A673 (cell line): ENCODE data around the gene CNPY4. TPM values are rescaled to one million over a fixed set of nuclear protein-coding genes. Genes with fewer than 3 reads are reported as not detected.

ENCODE experiments used
- BruUV-seq: library from RNA; stranded (reverse); fragments of 400-500 nt; replicated peaks from 2 replicates; lab custom pipeline; 2021; lab: Mats Ljungman, UMichigan
- CTCF ChIA-PET: fragments of 300-600 bp; sonication (Branson Sonifier 250); formaldehyde crosslinking; loops from one replicate; lab custom pipeline; 2022; ENCODE audit warnings: antibody characterized with exemption; lab: Charles Lee
- POLR2A ChIA-PET: fragments of 300-600 bp; sonication (Branson Sonifier 250); formaldehyde crosslinking; loops from one replicate; lab custom pipeline; 2022; ENCODE audit warnings: antibody characterized with exemption; ENCODE audit not compliant: low non-redundant PET; lab: Charles Lee
- DNase-seq: peaks from one replicate; pipeline ENCODE4 v3.0.0-alpha.2; 2015; ENCODE audit warnings: low spot score
- H3K27ac ChIP-seq: fragments of 200-600 bp; sonication (generic); 2 replicates; pipeline ENCODE4 v1.5.1; 2016; ENCODE audit warnings: mixed run types, low read depth, mild to moderate bottlenecking, mixed read lengths, antibody characterized with exemption, low read length; ENCODE audit not compliant: poor library complexity, severe bottlenecking
- H3K27me3 ChIP-seq: fragments of 200-600 bp; sonication (generic); replicated peaks from 2 replicates; pipeline ENCODE4 v1.6.1; 2017; ENCODE audit warnings: mixed run types, low read depth, mild to moderate bottlenecking, mixed read lengths, antibody characterized with exemption, low read length; ENCODE audit not compliant: insufficient read depth, poor library complexity
- H3K36me3 ChIP-seq: fragments of 200-600 bp; sonication (generic); 2 replicates; pipeline ENCODE4 v1.6.1; 2016; ENCODE audit warnings: mixed run types, mild to moderate bottlenecking, mixed read lengths, antibody characterized with exemption, low read length; ENCODE audit not compliant: insufficient read depth, poor library complexity, severe bottlenecking
- H3K4me1 ChIP-seq: fragments of 200-600 bp; sonication (generic); 2 replicates; pipeline ENCODE4 v1.6.1; 2017; ENCODE audit warnings: mixed run types, mild to moderate bottlenecking, mixed read lengths, antibody characterized with exemption, low read length; ENCODE audit not compliant: insufficient read depth, poor library complexity, severe bottlenecking
- H3K4me3 ChIP-seq: fragments of 200-600 bp; sonication (generic); 2 replicates; pipeline ENCODE4 v1.5.1; 2016; ENCODE audit warnings: low read depth, mixed run types, mild to moderate bottlenecking, mixed read lengths, low read length; ENCODE audit not compliant: poor library complexity, severe bottlenecking
- H3K9me3 ChIP-seq: fragments of 200-600 bp; sonication (generic); 2 replicates; pipeline ENCODE4 v1.6.1; 2016; ENCODE audit warnings: mixed run types, low read depth, mild to moderate bottlenecking, mixed read lengths, antibody characterized with exemption, low read length; ENCODE audit not compliant: poor library complexity, severe bottlenecking
- CTCF ChIP-seq: fragments of 300-800, 200-600 bp; sonication (generic); conservative IDR thresholded peaks from 2 replicates; pipeline ENCODE4 v1.5.1; 2017; ENCODE audit warnings: low read depth, mild to moderate bottlenecking, antibody characterized with exemption, low read length, moderate library complexity, mixed read lengths
- EZH2 ChIP-seq: fragments of 200-600 bp; sonication (generic); IDR thresholded peaks from 2 replicates; pipeline ENCODE4 v1.6.1; 2017; ENCODE audit warnings: borderline replicate concordance, low read depth, mild to moderate bottlenecking, mixed read lengths, antibody characterized with exemption, low read length; ENCODE audit not compliant: poor library complexity, severe bottlenecking
- intact Hi-C: fragments of 100-400 bp; cut with micrococcal nuclease; formaldehyde crosslinking; loops from one replicate; pipeline ENCODE4 v1.10.0; 2022; ENCODE audit not compliant: unreplicated experiment
- total RNA-seq: library from RNA; stranded (reverse); gene quantifications from 2 replicates; pipeline ENCODE4 v1.2.3, GENCODE V29; 2021

Gene CNPY4
- total RNA-seq, 1 experiment from 2014 or later = 20.2 TPM

GRCh38 chr7:100152404-100152803 is 33.0 kb downstream of the CNPY4 start:
- no TSS peak for BruUV-seq
- Histone ChIP-seq H3K27ac (no peak overlapping the region), H3K9me3 (no peaks in the 10 kb centered on the region), H3K4me3 (no peak overlapping the region), H3K27me3 (no peaks in the 10 kb centered on the region), H3K36me3 (peaks cover 25% of the 10 kb centered on the region), H3K4me1 (peaks cover 16% of the 10 kb centered on the region)
- DNase-seq = no peak
- intact Hi-C loops = no loop called here
- POLR2A ChIA-PET = no interaction called here
- CTCF ChIA-PET = no interaction called here
- TF ChIP-seq CTCF (no peak), EZH2 (no peak)

- intact Hi-C loops = no loop called here
- DNase-seq = peak; percentile 2
- no peaks in the 10 kb centered on the region for H3K27me3 ChIP-seq
- no TSS peak for BruUV-seq
- no peak overlapping the region for H3K4me3 ChIP-seq
- H3K27ac ChIP-seq = no peak overlapping the region
- H3K36me3 ChIP-seq = peaks cover 25% of the 10 kb centered on the region
- CTCF ChIA-PET = no interaction called here
- no peaks in the 10 kb centered on the region for H3K9me3 ChIP-seq
- POLR2A ChIA-PET = no interaction called here
- no peak for TF ChIP-seq EZH2
- no peak for TF ChIP-seq CTCF
- peaks cover 20% of the 10 kb centered on the region for H3K4me1 ChIP-seq
Observed at GRCh38 chr7:100152937-100153666, 33.7 kb downstream of the CNPY4 start.

- ChIA-PET POLR2A (no interaction called here), CTCF (no interaction called here)
- BruUV-seq = no TSS peak
- no peak overlapping the region for H3K4me3 ChIP-seq
- no peaks in the 10 kb centered on the region for H3K9me3 ChIP-seq
- no peak overlapping the region for H3K27ac ChIP-seq
- H3K4me1 ChIP-seq = peaks cover 20% of the 10 kb centered on the region
- intact Hi-C loops = no loop called here
- peaks cover 25% of the 10 kb centered on the region for H3K36me3 ChIP-seq
- peak; percentile 28 for DNase-seq
- no peaks in the 10 kb centered on the region for H3K27me3 ChIP-seq
- TF ChIP-seq EZH2 (no peak), CTCF (no peak)
Observed at GRCh38 chr7:100153708-100154535, 34.5 kb downstream of the CNPY4 start.
